HG02973 (cell line): ENCODE measurements around the gene ZYX.
A peak's percentile ranks its signal among the peaks of the same experiment; 100 is the strongest.

Experiments used
- ATAC-seq: cut with Tn5 transposase; IDR thresholded peaks from one replicate; pipeline ENCODE4 v1.9.1; 2021; ENCODE audit warnings: moderate library complexity; ENCODE audit not compliant: unreplicated experiment

ZYX gene, protein sequence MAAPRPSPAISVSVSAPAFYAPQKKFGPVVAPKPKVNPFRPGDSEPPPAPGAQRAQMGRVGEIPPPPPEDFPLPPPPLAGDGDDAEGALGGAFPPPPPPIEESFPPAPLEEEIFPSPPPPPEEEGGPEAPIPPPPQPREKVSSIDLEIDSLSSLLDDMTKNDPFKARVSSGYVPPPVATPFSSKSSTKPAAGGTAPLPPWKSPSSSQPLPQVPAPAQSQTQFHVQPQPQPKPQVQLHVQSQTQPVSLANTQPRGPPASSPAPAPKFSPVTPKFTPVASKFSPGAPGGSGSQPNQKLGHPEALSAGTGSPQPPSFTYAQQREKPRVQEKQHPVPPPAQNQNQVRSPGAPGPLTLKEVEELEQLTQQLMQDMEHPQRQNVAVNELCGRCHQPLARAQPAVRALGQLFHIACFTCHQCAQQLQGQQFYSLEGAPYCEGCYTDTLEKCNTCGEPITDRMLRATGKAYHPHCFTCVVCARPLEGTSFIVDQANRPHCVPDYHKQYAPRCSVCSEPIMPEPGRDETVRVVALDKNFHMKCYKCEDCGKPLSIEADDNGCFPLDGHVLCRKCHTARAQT

DNA sequence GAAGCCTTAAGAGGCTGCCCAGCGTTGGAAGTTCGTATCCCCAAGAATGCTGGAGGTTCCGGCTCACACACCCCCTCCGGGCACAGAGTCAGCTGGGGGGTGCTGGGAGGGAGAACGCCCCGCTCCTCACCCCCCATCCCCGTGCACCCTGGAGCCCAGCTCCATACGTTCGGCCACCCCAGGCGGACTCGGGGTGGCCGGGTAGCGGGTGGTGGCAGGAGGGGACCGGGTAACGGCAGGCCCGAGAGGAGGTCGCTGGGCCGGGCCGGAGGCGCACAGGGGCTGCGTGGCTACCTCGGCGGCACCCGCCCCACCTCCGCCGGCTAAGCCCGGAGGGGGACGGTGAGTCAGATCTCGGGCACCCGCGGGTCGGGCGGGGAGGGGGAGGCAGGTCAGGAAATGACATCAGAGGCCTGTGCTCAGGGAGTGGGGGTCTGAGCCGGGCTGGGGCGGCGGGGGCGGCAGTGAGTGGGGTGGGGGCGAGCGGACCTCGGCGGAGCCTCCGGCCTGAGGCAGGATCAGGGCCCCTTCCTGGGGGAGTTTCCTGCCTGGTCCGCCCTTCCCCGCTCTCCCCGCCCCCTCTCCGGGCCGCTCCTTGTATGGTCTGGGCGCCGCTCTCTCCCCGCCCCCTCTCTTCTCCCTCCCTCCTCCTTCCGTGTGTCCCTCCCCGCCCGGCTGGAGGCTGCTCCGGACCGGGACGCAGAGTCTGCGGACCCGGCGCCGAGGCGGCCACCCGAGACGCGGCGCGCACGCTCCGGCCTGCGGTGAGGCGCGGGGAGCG lies at the start of gene ZYX:
Gene ZYX (plus strand): TSS at position 700 of the 781 bp plus-strand sequence. CDS start 227 bp downstream, outside the sequence.
- ATAC-seq = peak; percentile 75

DNA sequence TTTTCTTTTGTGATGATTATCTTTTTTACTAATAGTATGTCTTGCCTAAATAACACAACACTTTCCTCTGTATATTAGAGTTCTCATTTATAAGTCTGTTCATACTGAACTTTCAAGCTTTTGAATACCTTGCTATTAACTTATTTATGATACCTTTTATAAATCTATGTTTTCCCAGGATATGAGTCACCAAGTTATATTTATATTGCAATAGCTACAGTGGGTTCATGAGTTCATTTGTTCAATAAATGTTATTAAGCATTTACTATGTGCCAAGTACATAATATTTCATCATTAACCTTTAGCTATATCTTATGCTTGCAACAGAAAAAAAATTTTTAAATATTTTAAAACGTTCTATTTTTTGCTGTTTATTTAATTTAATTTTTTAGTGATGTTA lies 46.9 kb upstream of the ZYX start:
- ATAC-seq = no peak

DNA sequence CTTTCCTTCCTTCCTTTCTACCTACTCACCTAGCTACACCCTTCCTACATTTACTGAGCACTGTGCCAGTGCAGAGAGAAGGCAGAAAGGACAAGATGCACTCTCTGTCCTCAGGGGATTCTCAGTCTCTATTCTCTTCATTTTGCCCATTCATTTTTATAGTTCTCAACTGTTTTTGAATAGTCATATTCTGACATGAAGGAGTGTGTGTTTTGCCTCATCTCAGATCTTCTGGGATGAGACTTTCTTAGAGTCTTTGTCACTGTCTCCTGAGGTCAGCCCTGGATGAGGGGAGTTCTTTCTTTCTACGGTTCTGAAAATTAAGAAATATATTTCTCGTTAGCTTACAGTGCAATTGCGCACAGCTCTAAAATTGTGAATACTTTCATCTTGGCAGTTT lies 43.9 kb upstream of the ZYX start:
- no peak for ATAC-seq

DNA sequence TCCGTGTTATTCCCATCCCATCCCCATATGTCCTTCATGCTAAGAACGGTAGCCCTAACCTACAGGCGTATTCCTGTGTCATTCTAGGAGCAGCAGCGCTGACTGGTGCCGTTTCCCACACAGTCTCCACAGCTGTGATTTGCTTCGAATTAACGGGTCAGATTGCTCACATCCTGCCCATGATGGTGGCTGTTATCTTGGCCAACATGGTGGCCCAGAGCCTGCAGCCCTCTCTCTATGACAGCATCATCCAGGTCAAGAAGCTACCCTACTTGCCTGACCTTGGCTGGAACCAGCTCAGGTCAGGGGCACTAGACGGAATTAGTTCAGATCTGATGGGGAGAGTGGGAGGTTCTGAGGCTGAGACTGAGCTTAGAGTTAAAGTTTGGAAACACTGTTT lies 39.3 kb upstream of the ZYX start:
- no peak for ATAC-seq

DNA sequence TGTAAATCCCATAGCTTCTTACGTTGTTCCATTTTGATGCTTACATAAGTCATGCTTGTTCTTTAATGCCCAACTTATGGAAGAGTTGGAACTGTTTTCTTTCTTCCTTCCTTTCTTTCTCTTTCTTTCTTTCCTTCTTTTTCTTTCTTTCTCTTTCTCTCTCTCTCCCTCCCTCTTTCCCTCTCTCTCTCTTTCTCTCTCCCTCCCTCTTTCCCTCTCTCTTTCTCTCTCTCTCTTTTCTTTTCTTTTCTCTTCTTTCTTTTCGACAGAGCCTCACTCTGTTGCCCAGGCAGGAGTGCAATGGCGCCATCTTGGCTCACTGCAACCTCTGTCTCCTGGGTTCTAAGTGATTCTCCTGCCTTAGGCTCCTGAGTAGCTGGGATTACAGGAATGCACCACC lies 37.5 kb upstream of the ZYX start:
- ATAC-seq = no peak

DNA sequence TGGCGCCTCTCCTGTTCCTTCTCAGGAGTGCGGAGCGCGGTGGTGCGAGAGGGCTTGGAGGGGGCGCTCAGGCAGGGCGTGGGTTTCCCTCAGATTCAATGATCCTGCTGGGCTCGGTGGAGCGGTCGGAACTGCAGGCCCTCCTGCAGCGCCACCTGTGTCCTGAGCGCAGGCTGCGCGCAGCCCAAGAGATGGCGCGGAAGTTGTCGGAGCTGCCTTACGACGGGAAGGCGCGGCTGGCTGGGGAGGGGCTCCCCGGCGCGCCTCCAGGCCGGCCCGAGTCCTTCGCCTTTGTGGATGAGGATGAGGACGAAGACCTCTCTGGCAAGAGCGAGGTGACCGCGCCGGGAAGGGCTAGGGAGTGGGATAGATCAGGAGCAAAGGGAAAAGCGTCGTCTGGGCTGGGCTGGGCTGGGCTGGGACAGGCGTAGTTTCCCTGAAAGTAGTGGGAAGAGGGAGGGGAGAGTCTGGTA lies 35.7 kb upstream of the ZYX start:
- ATAC-seq = peak; percentile 88

DNA sequence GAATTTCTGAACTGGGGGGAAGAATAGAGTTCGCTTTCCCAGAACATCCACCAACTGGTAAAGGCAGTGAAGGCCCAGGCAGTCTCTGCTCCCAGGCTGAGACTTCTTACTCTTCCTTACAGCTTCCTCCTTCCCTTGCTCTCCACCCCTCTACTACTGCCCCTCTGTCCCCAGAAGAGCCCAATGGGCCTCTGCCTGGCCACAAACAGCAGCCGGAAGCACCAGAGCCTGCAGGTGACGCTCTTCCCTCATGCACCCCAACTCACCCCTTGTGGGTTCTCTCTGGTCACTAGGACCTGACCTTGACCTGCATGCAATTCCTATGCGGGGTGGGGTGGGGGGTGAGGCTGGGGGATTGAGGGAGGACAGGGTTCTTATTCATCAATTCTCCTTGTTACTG lies 35.1 kb upstream of the ZYX start:
- ATAC-seq = no peak

DNA sequence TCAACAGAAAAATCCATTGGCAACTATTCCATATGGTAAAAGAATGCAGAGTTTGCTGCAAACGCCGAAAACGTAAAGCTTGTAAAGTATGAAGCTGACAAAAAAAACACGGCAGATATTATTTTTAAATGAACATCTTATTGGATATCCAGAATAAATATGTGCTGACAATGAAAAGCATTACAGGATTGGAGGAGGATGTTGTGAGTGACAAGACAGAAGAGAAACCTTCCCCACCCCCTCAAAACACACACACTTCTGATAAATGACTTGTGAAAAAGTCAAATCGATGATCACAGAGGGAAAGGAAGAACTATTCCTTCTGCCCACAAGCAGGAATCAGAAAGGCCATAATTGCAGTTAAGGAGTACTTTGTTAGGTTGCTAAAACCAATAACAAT lies 33.2 kb upstream of the ZYX start:
- ATAC-seq = no peak

DNA sequence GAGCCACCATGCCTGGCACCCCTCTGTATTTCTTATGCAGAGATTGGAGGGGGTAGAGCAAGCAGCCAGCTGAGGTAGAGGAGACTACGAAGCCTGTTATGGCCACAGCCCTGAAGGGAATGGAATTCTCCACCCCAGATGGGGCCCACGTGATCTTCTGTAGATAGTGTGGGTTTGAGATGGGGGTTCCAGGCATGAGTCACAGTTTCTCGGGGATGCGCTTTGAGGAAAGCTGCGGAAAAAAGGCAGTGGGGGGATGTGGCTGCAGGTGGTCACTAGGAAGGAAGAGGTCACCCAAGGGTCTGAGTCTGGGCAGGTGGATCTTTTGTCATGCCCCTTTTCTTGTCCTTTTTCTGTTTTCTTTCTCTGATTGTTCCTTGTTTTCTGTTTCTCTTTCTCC lies 30.1 kb upstream of the ZYX start:
- ATAC-seq = no peak

DNA sequence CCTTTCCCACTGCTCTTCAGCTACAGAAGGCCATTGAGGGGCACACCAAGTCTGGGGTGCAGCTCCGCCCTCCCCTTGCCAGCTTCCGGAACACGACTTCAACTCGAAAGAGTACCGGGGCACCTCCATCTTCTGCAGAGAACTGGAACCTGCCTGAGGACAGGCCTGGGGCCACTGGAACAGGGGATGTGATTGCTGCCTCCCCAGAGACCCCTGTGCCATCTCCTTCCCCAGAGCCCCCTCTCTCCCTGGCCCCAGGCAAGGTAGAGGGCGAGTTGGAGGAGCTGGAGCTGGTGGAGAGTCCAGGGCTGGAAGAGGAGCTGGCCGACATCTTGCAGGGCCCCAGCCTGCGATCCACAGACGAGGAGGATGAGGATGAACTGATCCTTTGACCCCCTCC lies 29.6 kb upstream of the ZYX start:
- ATAC-seq = no peak

DNA sequence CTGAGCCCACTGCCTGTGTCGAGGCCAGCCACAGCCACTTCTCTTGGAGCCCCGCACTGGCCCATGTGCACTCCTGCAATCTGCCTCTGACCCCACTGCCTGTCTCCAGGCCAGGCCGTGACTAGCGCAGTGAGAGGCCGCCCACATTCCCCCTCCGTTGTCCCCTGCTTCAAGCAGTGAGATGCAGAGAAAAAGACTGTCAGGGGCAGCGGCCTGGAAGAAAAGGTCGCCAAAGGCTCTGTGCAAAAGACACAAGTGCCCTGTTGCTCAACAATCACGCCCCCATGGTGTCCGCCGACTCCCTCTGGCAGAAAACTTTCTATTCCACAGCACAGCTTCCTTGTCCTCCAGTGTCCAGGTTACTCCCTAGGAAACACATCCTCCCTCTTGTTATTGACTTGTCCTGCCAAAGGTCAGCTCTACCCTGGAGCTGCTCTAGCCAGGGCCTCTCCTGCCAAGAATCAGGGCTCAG lies 28.6 kb upstream of the ZYX start:
- ATAC-seq = no peak

DNA sequence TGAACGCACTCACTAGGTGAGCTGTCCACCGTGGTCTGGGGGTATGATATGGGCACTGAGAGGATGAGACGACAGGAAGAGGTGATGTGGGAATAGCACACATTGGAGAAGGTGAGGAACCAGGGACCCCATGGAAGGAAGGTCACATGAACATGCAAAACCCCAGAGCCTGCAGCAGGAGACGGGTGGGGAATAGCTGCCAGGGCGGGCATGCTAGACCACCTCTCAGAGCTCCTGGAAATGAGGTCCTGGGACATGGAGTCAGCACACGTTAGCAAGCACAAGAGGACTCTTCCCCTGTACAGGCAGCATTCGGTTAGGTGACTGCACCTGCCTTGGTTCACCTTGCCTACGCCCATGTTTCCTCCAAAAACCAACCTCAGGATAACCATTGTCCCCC lies 26.8 kb upstream of the ZYX start:
- ATAC-seq = no peak

DNA sequence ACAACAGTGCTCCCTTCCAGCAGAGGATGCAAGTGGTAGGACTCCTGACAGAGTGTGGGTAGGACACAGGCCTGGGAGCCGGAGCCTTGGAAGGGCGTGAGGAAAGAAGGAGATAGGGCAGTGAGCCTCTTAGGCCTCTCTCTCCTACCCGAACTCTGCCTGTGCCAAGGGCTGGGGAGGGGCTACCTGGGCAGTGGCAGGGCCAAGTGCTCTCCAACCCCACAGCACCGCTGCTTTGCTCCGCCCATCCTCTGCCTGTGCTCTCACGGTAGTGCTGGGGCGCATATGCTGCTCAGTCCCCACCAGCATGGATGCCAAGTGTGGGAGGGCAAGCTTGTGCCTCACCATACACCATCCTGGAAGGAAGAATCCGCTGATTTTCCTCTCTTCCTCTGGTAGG lies 26.2 kb upstream of the ZYX start:
- no peak for ATAC-seq

DNA sequence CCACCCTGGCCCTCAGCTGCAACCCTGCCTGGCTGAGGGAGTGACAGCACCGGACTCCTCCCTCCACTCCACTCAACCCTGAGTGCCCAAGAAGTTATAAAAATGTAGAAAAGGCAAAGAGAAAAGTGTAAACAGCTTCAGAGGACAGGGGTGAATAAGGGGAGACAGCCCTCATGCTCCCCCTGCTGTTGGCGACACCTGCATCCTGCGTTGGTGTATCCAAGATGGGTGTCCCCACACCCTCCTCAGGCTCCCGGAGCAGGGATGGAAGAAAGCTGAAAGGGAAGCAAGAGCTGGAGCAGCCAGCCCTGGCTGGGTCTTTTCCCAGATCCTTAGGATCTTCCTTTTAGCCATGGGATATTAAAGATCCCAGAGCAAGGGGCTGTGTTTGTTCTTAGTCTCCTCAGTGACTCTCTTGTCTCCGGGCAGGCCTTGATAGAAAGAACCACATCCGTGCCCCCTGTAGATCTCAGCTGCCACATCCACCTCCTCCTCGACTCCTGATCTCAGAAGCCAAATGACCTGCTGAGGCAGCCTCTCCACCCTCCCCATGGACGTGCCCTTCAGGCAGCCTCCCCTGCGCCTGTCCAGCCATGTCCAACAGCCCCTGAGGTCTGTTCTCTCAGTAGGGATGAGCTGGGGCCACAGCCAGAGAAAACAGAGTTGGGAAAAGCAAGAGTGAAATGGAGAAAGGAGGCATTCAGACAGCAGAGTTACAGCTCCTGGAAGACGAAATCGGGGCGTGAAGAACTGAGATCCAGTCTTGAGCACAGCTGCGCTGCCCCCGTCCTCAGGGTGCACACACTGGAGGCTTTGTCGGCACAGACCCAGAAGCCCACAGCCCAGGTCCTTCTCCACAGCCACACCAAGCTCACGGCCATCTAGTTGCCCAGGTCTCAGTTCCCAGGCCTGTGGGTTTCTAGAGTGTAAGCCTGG lies 25.4 kb upstream of the ZYX start:
- ATAC-seq = no peak

DNA sequence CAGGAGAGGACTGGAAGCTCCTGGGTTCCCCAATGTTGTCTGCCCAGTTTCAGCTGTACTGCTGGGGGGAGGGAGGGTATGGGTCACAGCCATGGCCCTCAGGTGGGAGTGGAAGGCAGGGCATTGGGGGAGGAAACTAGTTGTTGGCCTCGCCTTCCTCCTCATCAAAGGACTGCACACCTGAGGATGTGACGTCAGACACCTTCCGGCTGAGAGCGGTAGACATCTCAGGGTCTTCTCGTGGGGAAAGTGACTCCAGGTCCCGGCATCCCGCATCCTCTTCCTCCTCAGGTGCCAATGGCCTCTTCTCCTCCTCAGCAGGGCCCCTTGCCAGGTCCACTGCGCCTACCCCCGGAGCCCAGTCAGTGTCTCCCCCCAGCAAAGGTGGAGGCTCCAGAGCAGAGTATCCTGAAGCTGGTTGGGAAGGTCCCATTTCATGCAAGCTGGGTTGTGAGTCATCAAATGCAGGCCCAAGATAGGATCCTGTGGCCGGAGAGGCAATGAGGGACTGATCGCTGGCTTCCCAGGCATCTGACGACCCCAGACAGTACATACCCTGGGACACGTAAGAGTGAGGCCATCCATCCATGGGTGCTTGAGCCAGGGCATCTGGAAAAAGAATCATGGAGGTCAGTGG lies 24.6 kb upstream of the ZYX start:
- no peak for ATAC-seq

DNA sequence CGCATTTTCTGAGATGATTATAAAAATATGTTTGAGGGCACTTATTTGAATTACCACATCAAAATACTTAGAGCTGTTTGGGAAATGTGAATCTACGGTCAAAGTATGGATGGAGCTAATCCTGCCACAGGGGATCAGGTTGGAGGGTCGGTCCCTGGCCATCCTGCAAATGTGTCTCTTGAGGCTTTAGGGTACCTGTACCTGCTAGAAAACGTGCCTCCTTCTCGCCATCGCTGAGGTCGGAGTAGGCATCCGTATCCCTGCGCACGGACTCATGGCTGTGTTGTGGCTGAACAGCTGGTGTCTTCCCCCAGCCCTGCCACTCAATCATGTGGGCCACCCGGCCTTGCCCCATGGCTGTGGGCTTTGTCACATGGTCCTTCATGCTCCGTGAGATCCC lies 22.5 kb upstream of the ZYX start:
- ATAC-seq = no peak

DNA sequence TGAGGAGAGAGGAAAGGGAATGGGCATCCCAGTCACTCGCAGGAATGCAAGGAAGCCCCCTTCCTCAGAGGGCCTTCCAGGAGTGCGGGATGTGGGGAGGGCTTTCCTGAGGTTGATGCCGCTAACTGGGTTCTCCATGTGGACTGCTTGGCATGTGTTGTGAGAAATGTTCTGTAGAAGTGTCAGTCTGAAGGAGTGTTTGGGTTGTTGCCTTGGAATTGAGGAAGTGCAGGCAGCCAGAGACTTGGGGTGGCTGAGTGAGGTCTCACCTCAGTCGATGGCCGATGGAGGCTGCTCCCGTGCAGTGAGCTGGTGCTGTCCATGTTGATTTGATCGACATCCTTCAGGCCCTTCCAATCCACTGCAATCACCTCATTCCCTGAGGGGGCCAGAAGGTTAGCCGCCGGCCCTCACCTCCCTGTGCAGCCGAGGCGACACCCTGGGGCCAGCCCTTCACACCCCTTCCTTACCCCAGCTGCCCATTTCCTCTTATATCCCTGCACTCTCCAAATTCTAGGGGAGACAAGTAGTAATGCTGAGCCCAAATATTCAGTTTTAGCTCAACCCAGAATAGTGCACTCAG lies 21.3 kb upstream of the ZYX start:
- ATAC-seq = no peak

DNA sequence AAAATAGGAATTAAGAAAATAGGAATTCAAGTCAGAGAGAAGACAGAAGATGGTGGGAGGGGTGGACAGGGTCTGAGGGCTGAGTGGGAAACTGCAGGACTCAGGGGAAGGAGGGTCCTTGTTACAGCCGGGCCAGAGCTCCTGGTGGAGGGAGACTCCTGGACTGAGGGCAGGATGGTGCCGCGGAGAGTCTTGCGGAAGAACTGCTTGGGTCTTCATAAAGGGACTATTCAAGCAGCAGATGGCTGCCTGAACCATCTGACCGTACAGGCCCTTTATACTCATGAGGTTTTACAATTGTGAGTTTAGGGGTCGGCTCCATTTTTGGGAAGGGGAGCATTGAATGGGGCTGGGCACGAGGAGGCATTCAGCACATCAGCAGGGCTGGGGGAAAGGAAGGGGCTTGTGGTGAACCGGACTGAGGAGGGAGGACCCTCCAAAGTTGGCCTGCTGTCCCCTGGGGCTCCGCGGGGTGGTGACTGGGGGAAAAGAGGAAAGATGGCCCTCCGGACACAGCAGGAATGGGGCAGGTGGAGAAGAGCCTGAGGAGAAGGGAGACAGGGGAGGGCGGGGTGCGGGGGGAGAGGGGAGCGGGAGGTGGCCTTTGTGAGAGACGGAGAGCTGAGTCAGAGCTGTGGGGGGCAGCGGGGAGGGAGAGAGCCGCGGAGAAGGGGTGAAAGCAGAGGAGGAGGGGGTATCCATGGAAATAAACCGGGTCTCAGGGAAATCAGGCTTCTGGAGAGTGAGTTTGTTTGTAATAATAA lies 20.2 kb upstream of the ZYX start:
- no peak for ATAC-seq

DNA sequence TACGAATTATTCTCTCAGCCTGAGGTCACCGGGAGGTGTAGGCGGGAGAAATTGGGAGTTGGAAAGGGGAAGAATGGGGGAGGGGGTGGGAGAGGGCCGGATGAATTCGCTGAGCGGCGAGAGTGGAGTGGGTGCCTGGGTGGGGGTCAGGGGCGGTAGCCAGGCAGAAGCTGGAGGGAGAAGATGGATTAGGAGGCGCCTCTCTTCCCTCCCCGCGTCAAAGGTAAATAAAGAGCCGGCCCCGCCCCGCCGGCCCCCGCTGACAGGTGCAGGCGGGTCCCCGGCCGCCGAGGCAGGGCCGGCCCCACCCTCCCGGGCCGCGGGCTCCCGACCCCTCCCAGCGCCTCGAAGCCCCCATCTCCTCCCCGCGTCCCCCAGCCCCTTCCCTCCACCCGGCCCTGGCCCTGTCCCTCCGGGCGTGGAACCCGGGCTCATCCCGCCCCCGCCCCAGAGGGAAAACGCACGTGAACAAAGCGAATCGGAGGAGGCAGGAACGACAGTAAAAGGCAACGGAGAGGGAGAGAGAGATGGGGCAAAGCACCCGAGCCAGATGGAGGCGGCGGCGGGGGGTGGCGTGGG lies 19.5 kb upstream of the ZYX start:
- ATAC-seq = no peak
